ENCODE measurements around the gene SRCIN1.

The SRCIN1 gene

DNA sequence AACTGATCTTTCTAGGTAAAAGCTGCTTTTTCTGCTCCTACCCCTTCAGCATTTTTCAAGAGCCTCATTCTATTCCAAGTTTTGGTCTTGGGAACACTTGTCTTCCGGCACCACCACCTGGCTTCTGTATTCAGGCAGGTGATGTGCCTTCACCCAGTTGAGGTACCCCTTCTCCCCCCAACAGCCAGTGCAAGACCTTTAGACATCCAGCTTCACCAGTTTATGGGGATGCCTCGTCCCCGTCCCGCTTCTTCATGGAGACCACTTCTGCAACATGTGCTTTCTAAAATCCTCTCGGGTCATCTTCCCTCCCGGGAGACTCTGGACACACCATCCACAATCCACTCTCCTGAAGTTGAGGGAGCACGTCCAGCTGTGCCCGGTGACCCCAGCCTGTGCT lies 69.9 kb downstream of the SRCIN1 start:
- no peak for DNase-seq
- Histone ChIP-seq H4K8ac (ENCODE audit: low read length) (no peak overlapping the region), H3K27ac (ENCODE audit: low read length, poor library complexity, severe bottlenecking) (no peak overlapping the region), H2BK12ac (ENCODE audit: low read length in 2 of 2) (no peak overlapping the region), H3K4ac (ENCODE audit: low read depth in 1 of 2, low read length in 2 of 2) (no peak overlapping the region), H3K79me1 (replicated peaks; ENCODE audit: low read length, poor library complexity, severe bottlenecking) (no peaks in the 10 kb centered on the region), H2BK120ac (ENCODE audit: low read depth, low read length) (no peak overlapping the region), H3K9me3 (ENCODE audit: control insufficient read depth, low read length) (no peaks in the 10 kb centered on the region), H3K4me3 (ENCODE audit: insufficient read depth in 1 of 2, low read depth in 1 of 2, low read length in 2 of 2) (no peak overlapping the region), H2BK15ac (ENCODE audit: low read depth, poor library complexity, severe bottlenecking) (no peak overlapping the region), H3K14ac (ENCODE audit: low read length in 2 of 2) (no peak overlapping the region), H3K4me2 (ENCODE audit: low read length, poor library complexity, severe bottlenecking) (no peak overlapping the region), H3K27me3 (ENCODE audit: control insufficient read depth in 1 of 2, insufficient read depth in 1 of 2, low read length in 2 of 2) (peaks cover 42 to 62% of the 10 kb centered on the region in 2 experiments), H4K91ac (ENCODE audit: low read length) (no peak overlapping the region), H2AK5ac (ENCODE audit: low read length, severe bottlenecking) (no peak overlapping the region), H3K18ac (ENCODE audit: low read depth in 1 of 2, low read length in 2 of 2) (no peak overlapping the region), H3K9ac (ENCODE audit: low read length) (no peak overlapping the region), H3K23ac (ENCODE audit: low read length in 2 of 2) (no peak overlapping the region), H2AFZ (ENCODE audit: low read depth, low read length) (no peak overlapping the region), H3K36me3 (ENCODE audit: control insufficient read depth in 1 of 2, insufficient read depth in 2 of 2, low read depth in 1 of 2, low read length in 2 of 2) (no peaks in the 10 kb centered on the region), H3K4me1 (ENCODE audit: control insufficient read depth, insufficient read depth, low read depth, low read length) (peaks cover 4% of the 10 kb centered on the region), H2BK5ac (ENCODE audit: low read depth, low read length, poor library complexity, severe bottlenecking) (no peak overlapping the region)
- 89% methylated on average over 8 of the region's 8 CpGs for WGBS

DNA sequence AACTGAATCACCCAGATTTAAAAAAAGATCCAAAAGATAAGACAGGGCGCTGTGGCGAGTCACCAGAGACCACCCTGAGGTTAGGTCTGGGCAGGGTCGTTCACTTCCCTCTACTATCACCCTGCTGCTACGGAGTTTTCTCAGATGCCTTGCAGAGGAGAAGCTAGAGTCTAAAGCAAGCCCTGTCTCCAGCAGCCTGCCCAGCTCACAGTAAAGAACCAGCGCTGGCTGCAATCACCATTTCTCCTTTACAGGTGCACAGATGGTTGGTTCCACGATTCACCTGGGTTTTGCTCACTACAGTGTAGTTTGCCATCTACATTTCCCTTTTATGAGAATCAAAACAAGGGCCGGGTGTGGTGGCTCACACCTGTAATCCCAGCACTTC lies 71.3 kb downstream of the SRCIN1 start:
- 62% methylated on average over 7 of the region's 7 CpGs for WGBS
- no peak overlapping the region for H3K4me2 ChIP-seq (ENCODE audit: low read length, poor library complexity, severe bottlenecking)
- H3K14ac ChIP-seq (ENCODE audit: low read length in 2 of 2) = no peak overlapping the region
- no peak overlapping the region for H4K91ac ChIP-seq (ENCODE audit: low read length)
- H3K4ac ChIP-seq (ENCODE audit: low read depth in 1 of 2, low read length in 2 of 2) = no peak overlapping the region
- no peaks in the 10 kb centered on the region for H3K36me3 ChIP-seq (ENCODE audit: control insufficient read depth in 1 of 2, insufficient read depth in 2 of 2, low read depth in 1 of 2, low read length in 2 of 2)
- H3K9me3 ChIP-seq (ENCODE audit: control insufficient read depth, low read length) = no peaks in the 10 kb centered on the region
- no peak overlapping the region for H3K18ac ChIP-seq (ENCODE audit: low read depth in 1 of 2, low read length in 2 of 2)
- H2BK12ac ChIP-seq (ENCODE audit: low read length in 2 of 2) = no peak overlapping the region
- no peak overlapping the region for H4K8ac ChIP-seq (ENCODE audit: low read length)
- no peak for DNase-seq
- H2AFZ ChIP-seq (ENCODE audit: low read depth, low read length) = no peak overlapping the region
- H3K79me1 ChIP-seq (replicated peaks; ENCODE audit: low read length, poor library complexity, severe bottlenecking) = no peaks in the 10 kb centered on the region
- no peak overlapping the region for H3K23ac ChIP-seq (ENCODE audit: low read length in 2 of 2)
- H2AK5ac ChIP-seq (ENCODE audit: low read length, severe bottlenecking) = no peak overlapping the region
- H2BK15ac ChIP-seq (ENCODE audit: low read depth, poor library complexity, severe bottlenecking) = no peak overlapping the region
- no peak overlapping the region for H3K9ac ChIP-seq (ENCODE audit: low read length)
- H2BK120ac ChIP-seq (ENCODE audit: low read depth, low read length) = no peak overlapping the region
- no peak overlapping the region for H3K27ac ChIP-seq (ENCODE audit: low read length, poor library complexity, severe bottlenecking)
- peaks cover 45 to 70% of the 10 kb centered on the region in 2 experiments for H3K27me3 ChIP-seq (ENCODE audit: control insufficient read depth in 1 of 2, insufficient read depth in 1 of 2, low read length in 2 of 2)
- peaks cover 7% of the 10 kb centered on the region for H3K4me1 ChIP-seq (ENCODE audit: control insufficient read depth, insufficient read depth, low read depth, low read length)
- H3K4me3 ChIP-seq (ENCODE audit: insufficient read depth in 1 of 2, low read depth in 1 of 2, low read length in 2 of 2) = no peak overlapping the region
- H2BK5ac ChIP-seq (ENCODE audit: low read depth, low read length, poor library complexity, severe bottlenecking) = no peak overlapping the region

DNA sequence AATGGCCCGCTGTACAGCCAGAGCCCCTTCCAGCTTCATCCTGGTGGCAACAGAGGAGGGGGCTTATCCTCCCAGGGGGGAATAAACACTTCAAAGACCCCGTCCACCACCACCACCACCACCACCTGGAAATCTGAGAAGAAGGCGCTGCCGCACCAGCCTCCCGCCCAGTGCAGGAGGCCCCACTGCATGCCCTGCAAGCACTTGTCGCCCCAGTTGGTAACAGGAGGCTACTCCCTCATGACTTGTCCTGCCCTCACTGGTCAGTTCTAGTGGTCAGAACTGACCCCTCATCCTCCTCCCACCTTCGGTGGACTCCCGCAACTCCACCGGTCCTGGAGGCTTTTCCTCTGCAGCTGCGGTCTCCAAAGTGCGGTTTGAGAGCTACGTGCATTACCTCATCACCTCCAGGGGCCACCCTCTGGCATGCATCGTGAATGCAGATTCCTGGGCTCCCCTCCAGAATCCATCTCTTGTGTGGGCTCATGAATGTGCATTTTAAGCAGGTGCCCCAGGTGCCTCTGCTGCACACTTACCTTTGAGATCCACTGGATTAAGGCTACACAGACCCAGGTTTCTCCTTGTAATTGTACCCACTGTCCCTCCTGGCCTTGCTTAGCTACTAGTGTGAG lies 71.8 kb downstream of the SRCIN1 start:
- Histone ChIP-seq H4K8ac (ENCODE audit: low read length) (no peak overlapping the region), H4K91ac (ENCODE audit: low read length) (no peak overlapping the region), H3K23ac (ENCODE audit: low read length in 2 of 2) (no peak overlapping the region), H3K27me3 (ENCODE audit: control insufficient read depth in 1 of 2, insufficient read depth in 1 of 2, low read length in 2 of 2) (peaks cover 44 to 69% of the 10 kb centered on the region in 2 experiments), H2AK5ac (ENCODE audit: low read length, severe bottlenecking) (no peak overlapping the region), H3K14ac (ENCODE audit: low read length in 2 of 2) (no peak overlapping the region), H2BK15ac (ENCODE audit: low read depth, poor library complexity, severe bottlenecking) (no peak overlapping the region), H2BK120ac (ENCODE audit: low read depth, low read length) (no peak overlapping the region), H3K4me1 (ENCODE audit: control insufficient read depth, insufficient read depth, low read depth, low read length) (peaks cover 7% of the 10 kb centered on the region), H3K4me2 (ENCODE audit: low read length, poor library complexity, severe bottlenecking) (no peak overlapping the region), H2AFZ (ENCODE audit: low read depth, low read length) (no peak overlapping the region), H3K9ac (ENCODE audit: low read length) (no peak overlapping the region), H3K4ac (ENCODE audit: low read depth in 1 of 2, low read length in 2 of 2) (no peak overlapping the region), H2BK5ac (ENCODE audit: low read depth, low read length, poor library complexity, severe bottlenecking) (no peak overlapping the region), H3K79me1 (replicated peaks; ENCODE audit: low read length, poor library complexity, severe bottlenecking) (no peaks in the 10 kb centered on the region), H3K9me3 (ENCODE audit: control insufficient read depth, low read length) (no peaks in the 10 kb centered on the region), H3K27ac (ENCODE audit: low read length, poor library complexity, severe bottlenecking) (no peak overlapping the region), H3K18ac (ENCODE audit: low read depth in 1 of 2, low read length in 2 of 2) (no peak overlapping the region), H2BK12ac (ENCODE audit: low read length in 2 of 2) (no peak overlapping the region), H3K4me3 (ENCODE audit: insufficient read depth in 1 of 2, low read depth in 1 of 2, low read length in 2 of 2) (no peak overlapping the region), H3K36me3 (ENCODE audit: control insufficient read depth in 1 of 2, insufficient read depth in 2 of 2, low read depth in 1 of 2, low read length in 2 of 2) (no peaks in the 10 kb centered on the region)
- DNase-seq = no peak
- 83% methylated on average over 13 of the region's 13 CpGs for WGBS

DNA sequence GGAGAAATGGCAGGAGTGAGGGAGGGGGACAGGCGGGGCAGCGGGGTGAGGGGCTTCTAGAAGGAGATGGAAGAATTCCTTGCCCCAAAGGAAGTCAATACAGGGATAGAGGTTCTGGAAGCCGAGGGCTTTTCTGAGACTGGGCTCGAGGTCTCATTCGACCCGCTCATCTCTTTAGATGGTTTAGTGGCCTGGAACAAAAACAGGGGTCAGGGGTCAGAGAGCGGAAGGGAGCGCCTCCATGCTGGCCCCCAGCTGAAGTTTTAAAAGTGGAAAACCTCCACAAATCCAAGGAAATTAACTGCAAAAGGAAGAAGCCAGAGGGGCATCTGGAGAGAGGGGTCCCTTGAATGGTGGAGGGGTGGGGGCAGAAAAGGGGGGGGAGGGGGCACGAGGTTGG lies 72.5 kb downstream of the SRCIN1 start:
- H3K27me3 ChIP-seq (ENCODE audit: control insufficient read depth in 1 of 2, insufficient read depth in 1 of 2, low read length in 2 of 2) = peaks cover 45 to 68% of the 10 kb centered on the region in 2 experiments
- no peak overlapping the region for H3K4ac ChIP-seq (ENCODE audit: low read depth in 1 of 2, low read length in 2 of 2)
- peaks cover 7% of the 10 kb centered on the region for H3K4me1 ChIP-seq (ENCODE audit: control insufficient read depth, insufficient read depth, low read depth, low read length)
- H3K23ac ChIP-seq (ENCODE audit: low read length in 2 of 2) = no peak overlapping the region
- H2BK120ac ChIP-seq (ENCODE audit: low read depth, low read length) = no peak overlapping the region
- no peak overlapping the region for H3K9ac ChIP-seq (ENCODE audit: low read length)
- H4K91ac ChIP-seq (ENCODE audit: low read length) = no peak overlapping the region
- no peak overlapping the region for H2BK5ac ChIP-seq (ENCODE audit: low read depth, low read length, poor library complexity, severe bottlenecking)
- H3K27ac ChIP-seq (ENCODE audit: low read length, poor library complexity, severe bottlenecking) = no peak overlapping the region
- no peak overlapping the region for H2BK12ac ChIP-seq (ENCODE audit: low read length in 2 of 2)
- H3K4me2 ChIP-seq (ENCODE audit: low read length, poor library complexity, severe bottlenecking) = no peak overlapping the region
- no peaks in the 10 kb centered on the region for H3K79me1 ChIP-seq (replicated peaks; ENCODE audit: low read length, poor library complexity, severe bottlenecking)
- no peak overlapping the region for H3K4me3 ChIP-seq (ENCODE audit: insufficient read depth in 1 of 2, low read depth in 1 of 2, low read length in 2 of 2)
- no peak overlapping the region for H3K18ac ChIP-seq (ENCODE audit: low read depth in 1 of 2, low read length in 2 of 2)
- H2AK5ac ChIP-seq (ENCODE audit: low read length, severe bottlenecking) = no peak overlapping the region
- no peak overlapping the region for H2BK15ac ChIP-seq (ENCODE audit: low read depth, poor library complexity, severe bottlenecking)
- no peaks in the 10 kb centered on the region for H3K36me3 ChIP-seq (ENCODE audit: control insufficient read depth in 1 of 2, insufficient read depth in 2 of 2, low read depth in 1 of 2, low read length in 2 of 2)
- 62% methylated on average over 7 of the region's 9 CpGs for WGBS
- no peak overlapping the region for H3K14ac ChIP-seq (ENCODE audit: low read length in 2 of 2)
- H3K9me3 ChIP-seq (ENCODE audit: control insufficient read depth, low read length) = no peaks in the 10 kb centered on the region
- no peak for DNase-seq
- H2AFZ ChIP-seq (ENCODE audit: low read depth, low read length) = no peak overlapping the region
- no peak overlapping the region for H4K8ac ChIP-seq (ENCODE audit: low read length)
